ENCODE data around the gene STK25.

Gene STK25

GRCh38 chr2:241492174-241492565, 16.2 kb downstream of the STK25 start:
- no peak for DNase-seq

- DNase-seq: no peak
These were observed 16.7 kb downstream of the STK25 start for GRCh38 chr2:241491549-241492173.

DNA sequence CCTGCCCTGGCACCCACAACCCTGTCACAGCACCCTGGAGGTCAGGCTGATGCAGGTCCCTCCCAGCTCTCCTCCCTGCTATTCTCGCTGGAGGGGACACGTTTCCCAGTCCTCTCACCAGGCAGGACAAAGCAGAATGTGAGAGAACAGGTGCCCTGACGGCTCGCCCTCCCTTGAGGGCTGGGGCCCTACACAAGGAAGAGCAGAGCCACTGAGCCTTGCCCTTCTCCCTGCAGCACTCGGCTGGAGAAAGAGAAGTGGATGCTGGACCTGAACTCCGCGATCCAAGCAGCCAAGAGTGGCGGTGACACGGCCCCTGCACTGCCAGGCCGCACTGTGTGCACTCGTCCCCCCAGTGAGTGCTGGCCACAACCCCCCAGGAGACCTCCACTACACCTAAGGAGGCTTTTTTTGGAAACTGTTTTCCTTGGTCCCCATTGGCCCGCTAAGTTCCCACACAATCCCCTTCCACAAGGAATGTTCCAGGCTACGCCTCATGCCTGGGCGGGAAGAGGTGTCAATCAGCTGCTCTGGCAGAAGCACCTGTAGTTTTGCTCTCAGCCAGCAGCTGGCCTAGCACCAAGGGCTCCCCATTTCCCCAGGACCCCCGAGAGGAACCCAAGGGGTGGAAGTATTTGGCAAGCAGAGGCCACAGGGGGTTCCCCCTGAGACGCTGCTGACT, 17.4 kb downstream of the STK25 start:
- DNase-seq: no peak

DNA sequence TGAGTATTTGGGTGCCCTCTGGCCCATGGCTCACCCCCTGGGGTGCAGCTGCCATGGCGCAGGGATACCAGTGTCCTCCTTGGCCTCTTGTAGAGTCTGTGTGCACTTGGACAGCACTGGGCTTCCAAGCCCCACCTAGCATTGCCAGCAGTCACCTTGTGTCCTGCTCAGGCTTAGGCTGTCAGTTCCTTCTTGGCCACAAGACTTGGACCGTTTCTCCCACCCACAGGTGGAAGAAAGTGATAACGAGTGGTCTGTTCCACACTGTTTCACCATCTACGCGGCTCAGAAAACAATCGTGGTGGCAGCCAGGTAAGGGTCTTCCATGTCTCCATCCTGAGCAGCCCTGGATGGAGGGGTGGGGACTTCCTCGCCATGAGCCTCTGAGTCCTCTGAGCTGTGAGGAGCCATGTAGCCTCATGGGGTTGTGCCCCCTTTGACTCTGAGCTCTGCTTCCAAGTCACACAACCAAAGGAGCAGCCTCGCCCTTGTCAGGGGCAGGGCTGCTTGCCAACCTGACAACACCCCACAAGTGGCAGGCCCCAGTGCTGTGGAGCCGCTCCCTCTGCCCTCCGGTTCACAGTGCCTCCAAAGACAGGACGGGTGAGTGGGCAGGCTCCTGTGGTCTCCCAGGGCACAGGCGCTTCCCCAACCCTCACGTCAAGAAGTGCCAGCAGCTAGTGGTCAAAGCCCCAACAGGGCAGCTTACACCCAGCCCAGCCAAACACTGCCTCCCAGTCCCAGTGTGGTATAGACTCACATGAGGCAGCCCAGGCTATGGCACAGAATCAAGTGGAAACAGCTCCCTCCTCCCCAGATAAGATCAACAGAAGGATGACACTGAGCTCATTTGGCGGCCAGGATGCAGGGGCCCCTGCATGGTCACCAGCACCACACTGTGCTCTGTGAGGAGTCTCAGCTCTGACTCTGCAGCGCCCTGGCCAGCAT, 18.4 kb downstream of the STK25 start:
- DNase-seq: no peak

GRCh38 chr2:241489088-241489487, 19.3 kb downstream of the STK25 start:
- no peak for DNase-seq

DNA sequence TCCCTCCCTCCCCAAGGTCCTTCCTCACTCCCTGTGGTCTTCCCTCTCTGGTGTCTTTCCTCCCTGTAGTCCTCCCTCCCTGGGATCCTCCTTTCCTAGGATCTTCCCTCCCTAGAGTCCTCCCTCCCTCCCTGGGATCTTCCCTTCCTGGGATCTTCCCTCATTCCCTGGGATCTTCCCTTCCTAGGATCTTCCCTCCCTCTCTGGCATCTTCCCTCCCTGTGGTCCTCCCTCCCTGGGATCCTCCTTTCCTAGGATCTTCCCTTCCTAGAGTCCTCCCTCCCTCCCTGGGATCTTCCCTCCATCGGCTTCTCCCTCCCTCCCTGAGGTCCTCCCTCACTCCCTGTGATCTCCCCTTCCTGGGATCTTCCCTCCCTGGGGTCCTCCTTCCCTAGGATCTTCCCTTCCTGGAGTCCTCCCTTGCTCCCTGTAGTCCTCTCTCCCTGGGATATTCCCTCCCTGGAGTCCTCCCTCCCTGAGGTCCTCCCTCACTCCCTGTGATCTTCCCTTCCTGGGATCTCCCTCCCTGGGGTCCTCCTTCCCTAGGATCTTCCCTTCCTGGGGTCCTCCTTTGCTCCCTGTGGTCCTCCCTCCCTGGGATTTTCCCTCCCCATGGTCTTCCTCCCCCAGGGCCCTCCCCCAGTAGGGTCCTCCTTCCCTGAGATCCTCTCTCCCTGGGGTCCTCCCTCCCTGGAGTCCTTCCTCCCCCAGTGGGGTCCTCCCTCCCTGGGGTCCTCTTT, 23.0 kb downstream of the STK25 start:
- DNase-seq: no peak

- DNase-seq: no peak
These were observed 25.1 kb downstream of the STK25 start for GRCh38 chr2:241483305-241483704.

DNA sequence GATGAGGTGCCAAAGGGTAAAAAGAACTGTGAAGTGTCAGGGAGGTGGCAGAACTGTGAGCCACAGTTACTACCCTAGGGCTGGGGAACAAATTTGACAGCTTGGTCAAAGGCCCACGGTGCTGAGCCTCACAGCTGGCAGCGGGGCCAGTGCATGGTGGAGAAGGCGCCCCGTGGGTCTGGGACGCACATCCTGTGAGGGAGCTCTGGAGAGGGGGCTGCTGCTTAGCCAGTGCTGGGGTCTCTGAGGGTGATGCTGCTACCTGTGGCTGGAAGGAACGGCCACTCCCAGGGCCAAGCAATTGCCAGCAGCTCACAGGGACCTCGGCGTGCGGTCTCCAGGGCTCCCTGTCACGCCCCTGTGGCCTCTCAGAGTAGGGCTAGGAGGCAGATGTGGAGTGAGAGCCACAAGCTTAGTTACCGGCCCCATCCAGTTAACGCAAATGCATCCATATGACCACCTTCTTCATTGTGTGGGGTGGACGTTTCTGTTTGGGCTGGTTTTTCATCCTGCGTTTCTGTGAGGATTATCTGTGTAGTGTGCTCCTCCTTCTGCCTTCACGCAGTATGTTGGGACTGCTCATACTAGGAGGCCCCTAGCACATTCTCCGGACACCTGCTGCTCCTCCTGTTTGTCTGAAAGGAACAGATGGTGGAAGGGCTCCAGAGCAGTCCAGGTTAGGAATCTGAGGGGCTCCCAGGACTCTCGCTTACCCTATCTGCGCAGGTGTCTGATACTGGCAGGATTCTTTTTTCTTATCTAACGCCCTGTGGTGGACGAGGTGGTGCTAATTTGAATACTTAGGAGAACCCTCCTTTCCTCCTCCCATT, 26.0 kb downstream of the STK25 start:
- DNase-seq: no peak

- no peak for DNase-seq
These were observed 26.7 kb downstream of the STK25 start for GRCh38 chr2:241481687-241482086.

- DNase-seq: no peak
These were observed 29.1 kb downstream of the STK25 start for GRCh38 chr2:241479026-241479898.

DNA sequence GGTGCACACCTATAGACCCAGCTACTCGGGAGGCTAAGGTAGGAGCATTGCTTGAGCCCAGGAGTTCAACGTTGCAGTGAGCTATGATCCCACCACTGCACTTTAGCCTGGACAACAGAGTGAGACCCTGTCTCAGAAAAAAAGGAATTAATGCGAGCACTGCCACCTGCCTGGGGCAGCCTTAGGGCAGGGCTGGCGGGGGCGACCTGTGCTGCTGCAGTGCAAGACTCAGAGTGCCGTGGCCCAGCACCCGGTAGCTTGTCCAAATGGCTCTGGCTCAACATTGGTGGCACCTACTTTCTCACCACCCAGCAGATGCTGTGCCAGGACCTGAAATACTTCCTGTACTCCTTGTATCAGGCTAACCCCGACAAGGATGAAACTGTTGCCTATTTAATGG, 30.2 kb downstream of the STK25 start:
- DNase-seq: no peak

GRCh38 chr2:241475267-241475666, 33.1 kb downstream of the STK25 start:
- DNase-seq: no peak

DNA sequence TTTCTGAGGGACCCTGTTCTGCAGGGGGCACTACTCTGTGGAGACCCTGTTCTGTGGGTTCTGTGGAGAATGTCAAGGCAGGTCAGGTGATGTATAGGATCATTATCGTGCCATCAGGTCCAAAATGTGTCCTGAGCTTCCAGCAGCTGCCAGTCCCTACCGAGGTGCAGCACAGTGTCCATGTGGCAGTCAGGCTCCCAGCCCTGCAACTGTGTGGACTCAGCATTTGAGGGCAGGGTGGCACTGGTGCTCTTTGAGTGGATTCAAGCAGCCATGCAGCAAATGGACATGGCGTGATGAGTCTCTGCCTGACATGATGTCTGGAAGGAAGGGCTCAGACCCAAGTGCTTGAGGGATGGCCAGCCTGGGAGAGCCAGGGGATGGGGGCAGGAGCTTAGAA, 35.0 kb downstream of the STK25 start:
- DNase-seq: no peak

DNA sequence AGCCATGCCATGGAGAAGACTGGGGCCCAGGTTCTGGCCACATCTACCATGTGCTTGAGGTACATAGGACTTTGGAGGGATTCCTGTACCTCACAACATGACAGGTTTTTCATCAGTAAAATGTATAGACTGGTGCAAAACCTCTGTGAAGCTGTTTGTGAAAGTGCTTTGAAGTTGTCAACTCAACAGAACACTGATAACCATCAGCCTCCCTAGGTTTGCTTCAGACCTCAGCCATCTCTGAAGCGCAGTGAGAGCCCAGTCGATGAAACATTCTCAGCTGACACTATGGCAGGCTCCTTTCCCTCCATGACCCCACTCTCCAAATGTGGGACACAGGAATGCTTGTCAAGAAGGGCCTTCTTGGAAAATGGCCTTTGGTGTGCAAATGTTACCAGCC, 38.6 kb downstream of the STK25 start:
- no peak for DNase-seq

DNA sequence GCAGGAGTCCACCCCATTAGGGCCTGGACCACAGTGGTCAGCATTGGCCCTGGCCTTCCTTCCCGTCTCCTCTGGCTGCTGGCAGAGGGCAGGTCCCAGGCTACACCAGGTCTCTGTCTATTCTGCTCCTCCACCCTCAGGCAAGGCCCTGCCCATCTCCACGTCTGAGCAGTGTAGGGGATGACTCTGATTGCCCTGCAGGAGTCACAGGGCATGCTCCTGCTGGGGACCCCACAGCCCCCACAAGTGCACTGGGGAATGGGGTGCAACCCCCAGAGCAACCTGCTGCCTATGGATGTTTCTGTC, 40.0 kb downstream of the STK25 start:
- no peak for DNase-seq

GRCh38 chr2:241467777-241468475, 40.5 kb downstream of the STK25 start:
- no peak for DNase-seq

- no peak for DNase-seq
These were observed 42.2 kb downstream of the STK25 start for GRCh38 chr2:241466230-241466629.

DNA sequence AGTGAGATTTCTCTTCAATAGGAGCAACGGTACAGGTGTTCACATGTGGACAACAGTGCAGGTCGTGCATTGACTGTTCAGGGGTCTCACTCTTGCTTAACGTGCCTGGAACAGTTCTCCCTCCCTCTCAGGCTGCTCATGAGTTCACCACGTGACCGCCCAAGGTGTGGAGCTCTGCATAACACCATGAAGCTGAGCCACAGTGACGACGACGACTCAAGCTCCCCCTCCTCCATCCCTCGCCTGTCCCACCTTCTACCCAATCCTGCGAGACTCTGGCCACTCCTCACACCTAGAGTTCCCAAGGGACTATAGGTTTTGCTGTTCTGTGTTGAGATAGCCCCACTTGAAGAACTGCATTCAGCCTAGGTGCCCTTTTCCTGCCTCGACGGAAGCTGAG, 42.8 kb downstream of the STK25 start:
- DNase-seq: no peak

DNA sequence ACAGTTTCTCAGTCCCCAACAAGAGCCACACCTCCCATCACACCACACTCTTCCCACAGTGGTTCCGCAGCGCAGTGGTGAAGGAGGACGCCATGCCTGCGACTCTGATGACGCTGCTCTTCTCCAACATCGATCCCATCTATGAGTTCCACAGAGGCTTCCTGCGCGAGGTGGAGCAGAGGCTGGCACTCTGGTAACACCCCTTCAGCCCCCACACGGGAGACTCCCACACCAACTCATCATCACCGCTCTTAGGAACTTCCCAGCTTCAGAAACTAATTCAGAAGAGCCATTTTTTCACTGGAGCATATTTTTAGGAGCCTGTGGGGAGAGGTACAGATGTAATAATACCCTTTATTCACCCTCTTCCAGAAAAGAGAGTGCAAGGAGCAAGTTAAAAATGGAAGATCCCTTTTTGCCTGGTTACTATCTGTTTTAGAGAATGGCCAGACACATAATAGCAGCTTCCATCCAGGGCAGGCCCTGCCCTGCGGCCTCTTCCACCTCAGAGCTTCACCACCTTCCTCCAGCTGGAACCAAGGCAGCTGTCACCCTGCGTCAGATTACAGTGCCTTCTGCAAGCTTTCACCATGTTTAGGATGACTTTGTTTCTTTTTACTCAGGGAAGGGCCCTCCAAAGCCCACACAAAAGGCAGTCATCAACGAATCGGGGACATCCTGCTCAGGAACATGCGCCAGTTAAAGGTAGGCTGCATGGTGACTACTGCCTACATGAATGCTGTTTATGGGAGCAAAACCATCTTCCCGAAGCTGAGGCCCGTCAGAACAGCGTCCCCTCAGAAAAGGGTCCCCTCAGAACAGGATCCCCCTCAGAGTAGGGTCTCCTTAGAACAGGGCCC, 44.9 kb downstream of the STK25 start:
- DNase-seq: no peak

All from inflammatory macrophage (primary cell).